Panc1 (cell line): ENCODE data around the gene RABEP2. TPM values are rescaled to one million over a fixed set of nuclear protein-coding genes. Genes with fewer than 3 reads are reported as not detected.

Source experiments
- ATAC-seq: fragments of 200-7000 bp; cut with Tn5 transposase; 2 replicates; pipeline ENCODE4 v1.9.1; 2020; ENCODE audit warnings: mild to moderate bottlenecking, moderate library complexity
- BruUV-seq: library from RNA; stranded (reverse); fragments of 400-500 nt; replicated peaks from 2 replicates; lab custom pipeline; 2021; lab: Mats Ljungman, UMichigan
- CTCF ChIA-PET: fragments of 300-600 bp; sonication (Branson Sonifier 250); formaldehyde crosslinking; loops from one replicate; lab custom pipeline; 2022; ENCODE audit warnings: antibody characterized with exemption; lab: Charles Lee
- POLR2A ChIA-PET: fragments of 300-600 bp; sonication (Branson Sonifier 250); formaldehyde crosslinking; loops from one replicate; lab custom pipeline; 2022; ENCODE audit warnings: antibody characterized with exemption; lab: Charles Lee
- DNase-seq: peaks from one replicate; pipeline ENCODE4 v3.0.0-alpha.2; 2010; ENCODE audit warnings: low read depth, low spot score
- H3K27ac ChIP-seq: 2 replicates; pipeline ENCODE4 v1.5.1; 2011; ENCODE audit warnings: mild to moderate bottlenecking, low read length, inconsistent platforms
- H3K27me3 ChIP-seq: fragments of 200-500 bp; sonication (Bioruptor generic); 2 replicates; pipeline ENCODE4 v1.6.0; 2014; ENCODE audit warnings: low read length, inconsistent platforms; ENCODE audit not compliant: control insufficient read depth, insufficient read depth
- H3K36me3 ChIP-seq: fragments of 200-500 bp; sonication (Bioruptor generic); 2 replicates; pipeline ENCODE4 v1.5.1; 2014; ENCODE audit warnings: inconsistent platforms, mild to moderate bottlenecking, low read length, moderate library complexity; ENCODE audit not compliant: control insufficient read depth, insufficient read depth
- H3K4me1 ChIP-seq: 2 replicates; pipeline ENCODE4 v1.5.1; 2011; ENCODE audit warnings: inconsistent platforms, mild to moderate bottlenecking, low read length, moderate library complexity; ENCODE audit not compliant: control insufficient read depth, insufficient read depth
- H3K4me3 ChIP-seq, 2 experiments: 2 replicates each; pipeline ENCODE4 v1.5.1; 2011 to 2012; ENCODE audit warnings: low read depth in 2 of 2, low read length in 2 of 2, mild to moderate bottlenecking in 2 of 2, inconsistent platforms in 1 of 2, moderate library complexity in 1 of 2
- H3K9me3 ChIP-seq: fragments of 200-500 bp; sonication (Bioruptor generic); 2 replicates; pipeline ENCODE4 v1.5.1; 2014; ENCODE audit warnings: low read depth, mild to moderate bottlenecking, inconsistent platforms, low read length, moderate library complexity; ENCODE audit not compliant: control insufficient read depth, insufficient read depth
- POLR2AphosphoS5 ChIP-seq: IDR thresholded peaks from 2 replicates; pipeline ENCODE4 v1.6.1; 2012; ENCODE audit warnings: mild to moderate bottlenecking, low read depth, low read length, moderate library complexity
- SIN3A ChIP-seq: IDR thresholded peaks from 2 replicates; pipeline ENCODE4 v1.6.1; 2012; ENCODE audit warnings: low read depth, mild to moderate bottlenecking, low read length, moderate library complexity, borderline replicate concordance; ENCODE audit not compliant: insufficient read depth
- TCF7L2 ChIP-seq: IDR thresholded peaks from 2 replicates; pipeline ENCODE4 v1.6.1; 2011; ENCODE audit warnings: mild to moderate bottlenecking, low read depth, low read length, inconsistent platforms
- in situ Hi-C: cut with HindIII; loops from 2 replicates; pipeline ENCODE4 v1.10.0; 2016; ENCODE audit warnings: low sequenced_read_pairs, low pct_unique_long_range_greater_than_20kb
- intact Hi-C: fragments of 100-400 bp; cut with micrococcal nuclease; formaldehyde crosslinking; loops from one replicate; pipeline ENCODE4 v1.10.0; 2022; ENCODE audit not compliant: unreplicated experiment
- total RNA-seq: library from RNA; stranded (reverse); gene quantifications from one replicate; pipeline ENCODE4 v1.2.1, GENCODE V29; 2021; ENCODE audit not compliant: unreplicated experiment
- TF ChIP-seq, protein P1 (sequence below): fragments of 450-650 bp; IDR thresholded peaks from 2 replicates; pipeline ENCODE4 v1.5.1; 2017; ENCODE audit warnings: mild to moderate bottlenecking
- TF ChIP-seq, protein P2 (sequence below), 2 experiments: IDR thresholded peaks; 2 replicates each; pipeline ENCODE4 v1.6.1; 2011 to 2012; ENCODE audit warnings: low read depth in 2 of 2, control low read depth in 1 of 2, low read length in 1 of 2, mild to moderate bottlenecking in 1 of 2, moderate library complexity in 1 of 2; ENCODE audit not compliant: insufficient read depth in 1 of 2

RABEP2 gene
- total RNA-seq, 1 experiment from 2014 or later = 24.8 TPM

DNA sequence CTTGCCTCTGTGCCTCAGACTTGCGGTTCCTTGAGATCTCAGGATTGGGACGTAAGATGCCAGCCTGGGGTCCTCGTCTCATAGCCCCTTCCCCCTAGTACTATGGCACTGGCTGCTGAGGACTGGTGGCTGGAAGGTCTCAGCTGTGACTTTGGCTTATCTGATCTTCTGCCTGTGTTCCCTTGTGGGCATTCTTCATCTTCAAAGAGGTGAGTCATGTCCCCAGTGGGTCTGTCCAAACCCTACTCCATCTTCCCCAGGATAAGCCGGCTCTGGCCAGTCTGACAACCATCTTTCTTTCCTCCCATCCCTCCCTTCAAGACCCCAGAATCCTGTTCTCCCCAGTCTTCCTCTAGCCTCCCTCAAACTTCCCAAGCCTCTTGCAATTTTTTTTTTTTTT is 10.3 kb upstream of the RABEP2 start:
- ATAC-seq (no peak), DNase-seq (no peak)
- H3K4me1 ChIP-seq = no peaks in the 10 kb centered on the region
- H3K27me3 ChIP-seq = no peaks in the 10 kb centered on the region
- no peak overlapping the region for H3K27ac ChIP-seq
- H3K4me3 ChIP-seq = no peak overlapping the region
- in situ Hi-C loops = no loop called here
- BruUV-seq = no TSS peak
- intact Hi-C loops = no loop called here
- H3K9me3 ChIP-seq = no peaks in the 10 kb centered on the region
- no peaks in the 10 kb centered on the region for H3K36me3 ChIP-seq
- CTCF ChIA-PET = interaction anchor here (0.6 kb wide), 1 partner anchor 62 kb away, joined by 3 read pairs; no protein-coding TSS in a partner anchor
- TF ChIP-seq SIN3A = no peak
- TF ChIP-seq, protein P1, sequence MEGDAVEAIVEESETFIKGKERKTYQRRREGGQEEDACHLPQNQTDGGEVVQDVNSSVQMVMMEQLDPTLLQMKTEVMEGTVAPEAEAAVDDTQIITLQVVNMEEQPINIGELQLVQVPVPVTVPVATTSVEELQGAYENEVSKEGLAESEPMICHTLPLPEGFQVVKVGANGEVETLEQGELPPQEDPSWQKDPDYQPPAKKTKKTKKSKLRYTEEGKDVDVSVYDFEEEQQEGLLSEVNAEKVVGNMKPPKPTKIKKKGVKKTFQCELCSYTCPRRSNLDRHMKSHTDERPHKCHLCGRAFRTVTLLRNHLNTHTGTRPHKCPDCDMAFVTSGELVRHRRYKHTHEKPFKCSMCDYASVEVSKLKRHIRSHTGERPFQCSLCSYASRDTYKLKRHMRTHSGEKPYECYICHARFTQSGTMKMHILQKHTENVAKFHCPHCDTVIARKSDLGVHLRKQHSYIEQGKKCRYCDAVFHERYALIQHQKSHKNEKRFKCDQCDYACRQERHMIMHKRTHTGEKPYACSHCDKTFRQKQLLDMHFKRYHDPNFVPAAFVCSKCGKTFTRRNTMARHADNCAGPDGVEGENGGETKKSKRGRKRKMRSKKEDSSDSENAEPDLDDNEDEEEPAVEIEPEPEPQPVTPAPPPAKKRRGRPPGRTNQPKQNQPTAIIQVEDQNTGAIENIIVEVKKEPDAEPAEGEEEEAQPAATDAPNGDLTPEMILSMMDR = no peak
- no peak for TF ChIP-seq TCF7L2
- TF ChIP-seq, protein P2, sequence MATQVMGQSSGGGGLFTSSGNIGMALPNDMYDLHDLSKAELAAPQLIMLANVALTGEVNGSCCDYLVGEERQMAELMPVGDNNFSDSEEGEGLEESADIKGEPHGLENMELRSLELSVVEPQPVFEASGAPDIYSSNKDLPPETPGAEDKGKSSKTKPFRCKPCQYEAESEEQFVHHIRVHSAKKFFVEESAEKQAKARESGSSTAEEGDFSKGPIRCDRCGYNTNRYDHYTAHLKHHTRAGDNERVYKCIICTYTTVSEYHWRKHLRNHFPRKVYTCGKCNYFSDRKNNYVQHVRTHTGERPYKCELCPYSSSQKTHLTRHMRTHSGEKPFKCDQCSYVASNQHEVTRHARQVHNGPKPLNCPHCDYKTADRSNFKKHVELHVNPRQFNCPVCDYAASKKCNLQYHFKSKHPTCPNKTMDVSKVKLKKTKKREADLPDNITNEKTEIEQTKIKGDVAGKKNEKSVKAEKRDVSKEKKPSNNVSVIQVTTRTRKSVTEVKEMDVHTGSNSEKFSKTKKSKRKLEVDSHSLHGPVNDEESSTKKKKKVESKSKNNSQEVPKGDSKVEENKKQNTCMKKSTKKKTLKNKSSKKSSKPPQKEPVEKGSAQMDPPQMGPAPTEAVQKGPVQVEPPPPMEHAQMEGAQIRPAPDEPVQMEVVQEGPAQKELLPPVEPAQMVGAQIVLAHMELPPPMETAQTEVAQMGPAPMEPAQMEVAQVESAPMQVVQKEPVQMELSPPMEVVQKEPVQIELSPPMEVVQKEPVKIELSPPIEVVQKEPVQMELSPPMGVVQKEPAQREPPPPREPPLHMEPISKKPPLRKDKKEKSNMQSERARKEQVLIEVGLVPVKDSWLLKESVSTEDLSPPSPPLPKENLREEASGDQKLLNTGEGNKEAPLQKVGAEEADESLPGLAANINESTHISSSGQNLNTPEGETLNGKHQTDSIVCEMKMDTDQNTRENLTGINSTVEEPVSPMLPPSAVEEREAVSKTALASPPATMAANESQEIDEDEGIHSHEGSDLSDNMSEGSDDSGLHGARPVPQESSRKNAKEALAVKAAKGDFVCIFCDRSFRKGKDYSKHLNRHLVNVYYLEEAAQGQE (IDR thresholded peaks at IDR 0.05; ENCODE audit: insufficient read depth in 1 of 2, low read depth in 2 of 2, low read length in 1 of 2) = no peak
- TF ChIP-seq POLR2AphosphoS5 = no peak
- POLR2A ChIA-PET = no interaction called here

DNA sequence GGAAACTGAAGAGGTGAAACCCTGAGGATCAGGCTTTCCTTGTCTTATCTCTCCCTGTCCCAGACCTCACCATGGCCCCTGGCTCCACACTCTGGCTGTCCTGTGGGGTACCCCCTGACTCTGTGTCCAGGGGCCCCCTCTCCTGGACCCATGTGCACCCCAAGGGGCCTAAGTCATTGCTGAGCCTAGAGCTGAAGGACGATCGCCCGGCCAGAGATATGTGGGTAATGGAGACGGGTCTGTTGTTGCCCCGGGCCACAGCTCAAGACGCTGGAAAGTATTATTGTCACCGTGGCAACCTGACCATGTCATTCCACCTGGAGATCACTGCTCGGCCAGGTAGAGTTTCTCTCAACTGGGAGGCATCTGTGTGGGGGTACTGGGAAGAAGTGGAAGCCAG is 8.1 kb upstream of the RABEP2 start:
- no peaks in the 10 kb centered on the region for H3K27me3 ChIP-seq
- CTCF ChIA-PET = interaction anchor here (0.6 kb wide), 1 partner anchor 46 kb away, joined by 3 read pairs; no protein-coding TSS in a partner anchor
- ATAC-seq (no peak), DNase-seq (no peak)
- H3K9me3 ChIP-seq = no peaks in the 10 kb centered on the region
- intact Hi-C loops = no loop called here
- no peaks in the 10 kb centered on the region for H3K36me3 ChIP-seq
- in situ Hi-C loops = no loop called here
- POLR2A ChIA-PET = no interaction called here
- no peak overlapping the region for H3K4me3 ChIP-seq
- BruUV-seq = no TSS peak
- H3K4me1 ChIP-seq = no peaks in the 10 kb centered on the region
- no peak overlapping the region for H3K27ac ChIP-seq
- no peak for TF ChIP-seq POLR2AphosphoS5
- TF ChIP-seq, protein P1 = no peak
- no peak for TF ChIP-seq SIN3A
- TF ChIP-seq, protein P2 (IDR thresholded peaks at IDR 0.05; ENCODE audit: insufficient read depth in 1 of 2, low read depth in 2 of 2, low read length in 1 of 2) = no peak
- no peak for TF ChIP-seq TCF7L2
